K562 (cell line): ENCODE data around the gene FAM161B. TPM values are rescaled to one million over a fixed set of nuclear protein-coding genes. Genes with fewer than 3 reads are reported as not detected.

ENCODE experiments used
- ATF7 ChIP-seq: fragments of 450-650 bp; IDR thresholded peaks from 2 replicates; pipeline ENCODE4 v1.7.1; 2014; ENCODE audit warnings: mild to moderate bottlenecking, moderate library complexity
- DDX20 ChIP-seq: fragments of 450-650 bp; IDR thresholded peaks from 2 replicates; pipeline ENCODE4 v1.6.1; 2016; ENCODE audit warnings: missing genetic modification characterization, low read depth, mild to moderate bottlenecking, missing compliant biosample characterization, moderate library complexity
- EGR1 ChIP-seq: fragments of 450-650 bp; conservative IDR thresholded peaks from 2 replicates; pipeline ENCODE4 v1.6.1; 2017; ENCODE audit warnings: mild to moderate bottlenecking
- HDAC2 ChIP-seq: fragments of 450-650 bp; IDR thresholded peaks from 2 replicates; pipeline ENCODE4 v1.6.1; 2016; ENCODE audit warnings: mild to moderate bottlenecking
- IRF2 ChIP-seq: sonication (generic); formaldehyde crosslinking; IDR thresholded peaks from 2 replicates; pipeline ENCODE4 v1.8.1; 2022; ENCODE audit warnings: mild to moderate bottlenecking, missing genetic modification reagents
- PHF8 ChIP-seq: fragments of 200-600 bp; sonication (generic); IDR thresholded peaks from 2 replicates; pipeline ENCODE4 v1.6.1; 2012; ENCODE audit warnings: mixed run types, mild to moderate bottlenecking, inconsistent platforms, low read length, moderate library complexity, borderline replicate concordance
- POLR2AphosphoS5 ChIP-seq: IDR thresholded peaks from 2 replicates; pipeline ENCODE4 v1.6.1; 2011; ENCODE audit warnings: mild to moderate bottlenecking, low read depth, low read length, moderate library complexity; ENCODE audit not compliant: control insufficient read depth, insufficient read depth
- SMAD4 ChIP-seq: fragments of 250-450 bp; sonication (Bioruptor Pico); conservative IDR thresholded peaks from 2 replicates; pipeline ENCODE4 v1.8.0; 2021; ENCODE audit warnings: inconsistent platforms, mild to moderate bottlenecking, moderate library complexity
- ZFP1 ChIP-seq: fragments of 450-650 bp; formaldehyde crosslinking; IDR thresholded peaks from 2 replicates; pipeline ENCODE4 v1.4.0; 2020; ENCODE audit warnings: mild to moderate bottlenecking, mixed read lengths
- ZNF140 ChIP-seq: fragments of 250-450 bp; sonication (Bioruptor Pico); IDR thresholded peaks from 2 replicates; pipeline ENCODE4 v1.8.0; 2021; ENCODE audit warnings: moderate library complexity, mild to moderate bottlenecking, inconsistent platforms
- ZNF384 ChIP-seq: IDR thresholded peaks from 2 replicates; pipeline ENCODE4 v1.6.1; 2012; ENCODE audit warnings: low read depth, low read length, improper control_type of control experiment
- ZNF551 ChIP-seq: fragments of 250-450 bp; sonication (Bioruptor Pico); IDR thresholded peaks from 2 replicates; pipeline ENCODE4 v1.5.0; 2021; ENCODE audit warnings: mild to moderate bottlenecking, moderate library complexity
- ZNF584 ChIP-seq: fragments of 200-800 bp; sonication (Bioruptor generic); IDR thresholded peaks from 2 replicates; pipeline ENCODE4 v1.6.1; 2016; ENCODE audit warnings: low read depth, mild to moderate bottlenecking, missing genetic modification characterization, missing compliant biosample characterization
- ZNF766 ChIP-seq: fragments of 200-800 bp; sonication (Bioruptor generic); conservative IDR thresholded peaks from 2 replicates; pipeline ENCODE4 v1.6.1; 2016; ENCODE audit warnings: missing genetic modification characterization, missing compliant biosample characterization
- polyA plus RNA-seq, 8 experiments: library from polyadenylated mRNA; depleted of rRNA in 4 of 8; stranded (reverse) in 5 of 8; unstranded in 3 of 8; fragments of >200 nt; fragmentation: Nextera tagmentation in 2 of 8; fragmentation: Illumina TruSeq in 1 of 8; extraction: Ambion mirVana in 2 of 8; extraction: Trizol in 1 of 8; gene quantifications; 2 replicates each; pipeline versions ENCODE4 v1.2.1 to v1.2.3, GENCODE V29; 2011 to 2014; ENCODE audit warnings: inconsistent platforms in 1 of 8, missing spikeins in 1 of 8
- total RNA-seq, 7 experiments: library from RNA; depleted of rRNA in 6 of 7; stranded (reverse); fragments of >200 nt in 6 of 7; fragmentation: Illumina TruSeq in 2 of 7; extraction: Trizol in 2 of 7; gene quantifications; 2 replicates each; pipeline versions ENCODE4 v1.2.1 to v1.2.3, GENCODE V29; 2011 to 2021; ENCODE audit warnings: low replicate concordance in 1 of 7
- TF ChIP-seq, protein P1 (sequence below): IDR thresholded peaks from 3 replicates; pipeline ENCODE4 v1.6.1; 2011; ENCODE audit warnings: borderline replicate concordance, mild to moderate bottlenecking, moderate library complexity; ENCODE audit not compliant: insufficient read length; ENCODE audit errors: extremely low read depth
- TF ChIP-seq, protein P2 (sequence below): IDR thresholded peaks from 2 replicates; pipeline ENCODE4 v1.6.1; 2011; ENCODE audit warnings: borderline replicate concordance, low read depth, mild to moderate bottlenecking, moderate library complexity, low read length; ENCODE audit not compliant: insufficient read depth, poor library complexity, severe bottlenecking
- TF ChIP-seq, protein P3 (sequence below), 2 experiments: fragments of 450-650 bp in 1 of 2; sonication (generic) in 1 of 2; formaldehyde crosslinking in 1 of 2; IDR thresholded peaks in 1 of 2; conservative IDR thresholded peaks in 1 of 2; 2 replicates each; pipeline versions ENCODE4 v1.6.1 to v1.8.1; 2016 to 2023; ENCODE audit warnings: mild to moderate bottlenecking in 2 of 2, moderate library complexity in 2 of 2, inconsistent platforms in 1 of 2, missing genetic modification reagents in 1 of 2
- TF ChIP-seq, protein P4 (sequence below): IDR thresholded peaks from 2 replicates; pipeline ENCODE4 v1.6.1; 2011; ENCODE audit not compliant: insufficient read length; ENCODE audit errors: extremely low read depth
- TF ChIP-seq, protein P5 (sequence below): sonication (generic); formaldehyde crosslinking; IDR thresholded peaks from 2 replicates; pipeline ENCODE4 v1.8.0; 2022; ENCODE audit warnings: mild to moderate bottlenecking, missing genetic modification reagents

FAM161B gene
- total and polyA plus RNA-seq, 9 of the 15 experiments (the other 6 are each of a cell fraction or from before 2014, with no cell fraction given) = 0.15 to 1.3 (median 0.84) TPM

DNA sequence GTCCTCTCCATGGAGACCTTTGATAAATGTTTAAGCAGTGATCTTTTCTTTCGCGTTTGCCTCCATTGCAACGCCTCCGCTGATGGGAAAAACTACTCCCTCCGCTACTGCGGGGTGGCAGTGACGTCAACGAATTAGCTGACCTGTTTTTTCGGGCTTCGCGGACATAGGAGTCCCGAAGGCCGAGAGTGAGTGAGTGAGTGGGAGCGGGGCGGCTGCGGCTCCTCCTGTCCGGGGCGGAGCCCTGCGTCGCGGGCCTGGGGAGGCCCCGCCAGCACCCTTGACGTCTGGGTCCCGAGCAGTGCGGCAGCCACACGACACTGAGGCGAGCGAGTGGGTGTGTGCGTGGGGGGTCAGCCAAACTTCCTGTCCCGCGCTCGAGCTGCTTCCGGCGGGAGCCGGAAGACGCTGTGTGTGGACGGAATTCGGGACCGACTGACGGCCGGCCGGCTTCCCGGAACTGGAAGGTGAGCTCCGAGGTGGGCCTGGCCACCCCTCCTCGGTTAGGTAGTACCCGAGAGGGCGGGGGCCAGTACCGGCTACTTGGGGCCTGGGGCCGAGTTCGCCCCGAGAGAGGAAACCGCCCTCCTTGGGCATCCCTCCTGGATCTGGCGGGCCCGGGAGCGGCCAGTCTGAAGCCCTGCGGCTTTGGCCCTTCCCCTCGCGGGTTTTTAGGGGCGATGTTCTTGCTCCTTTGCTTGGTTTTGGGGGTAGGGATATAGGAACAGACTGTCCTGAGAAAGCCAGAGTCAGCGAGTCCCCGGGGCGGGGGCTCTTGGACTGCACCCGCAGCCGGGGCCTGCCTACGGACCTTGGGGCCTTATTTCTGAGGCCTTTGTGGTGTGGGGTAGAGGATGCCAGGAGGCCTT, 63.2 kb downstream of the FAM161B start, which contains the start of gene ZNF410 (continued):
- TF ChIP-seq, protein P1, sequence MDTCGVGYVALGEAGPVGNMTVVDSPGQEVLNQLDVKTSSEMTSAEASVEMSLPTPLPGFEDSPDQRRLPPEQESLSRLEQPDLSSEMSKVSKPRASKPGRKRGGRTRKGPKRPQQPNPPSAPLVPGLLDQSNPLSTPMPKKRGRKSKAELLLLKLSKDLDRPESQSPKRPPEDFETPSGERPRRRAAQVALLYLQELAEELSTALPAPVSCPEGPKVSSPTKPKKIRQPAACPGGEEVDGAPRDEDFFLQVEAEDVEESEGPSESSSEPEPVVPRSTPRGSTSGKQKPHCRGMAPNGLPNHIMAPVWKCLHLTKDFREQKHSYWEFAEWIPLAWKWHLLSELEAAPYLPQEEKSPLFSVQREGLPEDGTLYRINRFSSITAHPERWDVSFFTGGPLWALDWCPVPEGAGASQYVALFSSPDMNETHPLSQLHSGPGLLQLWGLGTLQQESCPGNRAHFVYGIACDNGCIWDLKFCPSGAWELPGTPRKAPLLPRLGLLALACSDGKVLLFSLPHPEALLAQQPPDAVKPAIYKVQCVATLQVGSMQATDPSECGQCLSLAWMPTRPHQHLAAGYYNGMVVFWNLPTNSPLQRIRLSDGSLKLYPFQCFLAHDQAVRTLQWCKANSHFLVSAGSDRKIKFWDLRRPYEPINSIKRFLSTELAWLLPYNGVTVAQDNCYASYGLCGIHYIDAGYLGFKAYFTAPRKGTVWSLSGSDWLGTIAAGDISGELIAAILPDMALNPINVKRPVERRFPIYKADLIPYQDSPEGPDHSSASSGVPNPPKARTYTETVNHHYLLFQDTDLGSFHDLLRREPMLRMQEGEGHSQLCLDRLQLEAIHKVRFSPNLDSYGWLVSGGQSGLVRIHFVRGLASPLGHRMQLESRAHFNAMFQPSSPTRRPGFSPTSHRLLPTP = no peak
- TF ChIP-seq ZNF551 (CRISPR knock-in tag) (no peak), EGR1 (peak; percentile 98), POLR2AphosphoS5 (peak; percentile 61; the same call in 1 of the 2 replicates), ZNF384 (no peak), ZNF584 (no peak), ZNF766 (0 out of 2 replicates have a peak, but pooled peaks have one; percentile 21), SMAD4 (0 out of 2 replicates have a peak, but pooled peaks have one; percentile 66), DDX20 (no peak), IRF2 (CRISPR knock-in tag) (no peak), ZNF140 (CRISPR knock-in tag) (no peak), ATF7 (peak; percentile 98), HDAC2 (no peak), PHF8 (peak; percentile 64), ZFP1 (CRISPR knock-in tag) (no peak)
- TF ChIP-seq, protein P2, sequence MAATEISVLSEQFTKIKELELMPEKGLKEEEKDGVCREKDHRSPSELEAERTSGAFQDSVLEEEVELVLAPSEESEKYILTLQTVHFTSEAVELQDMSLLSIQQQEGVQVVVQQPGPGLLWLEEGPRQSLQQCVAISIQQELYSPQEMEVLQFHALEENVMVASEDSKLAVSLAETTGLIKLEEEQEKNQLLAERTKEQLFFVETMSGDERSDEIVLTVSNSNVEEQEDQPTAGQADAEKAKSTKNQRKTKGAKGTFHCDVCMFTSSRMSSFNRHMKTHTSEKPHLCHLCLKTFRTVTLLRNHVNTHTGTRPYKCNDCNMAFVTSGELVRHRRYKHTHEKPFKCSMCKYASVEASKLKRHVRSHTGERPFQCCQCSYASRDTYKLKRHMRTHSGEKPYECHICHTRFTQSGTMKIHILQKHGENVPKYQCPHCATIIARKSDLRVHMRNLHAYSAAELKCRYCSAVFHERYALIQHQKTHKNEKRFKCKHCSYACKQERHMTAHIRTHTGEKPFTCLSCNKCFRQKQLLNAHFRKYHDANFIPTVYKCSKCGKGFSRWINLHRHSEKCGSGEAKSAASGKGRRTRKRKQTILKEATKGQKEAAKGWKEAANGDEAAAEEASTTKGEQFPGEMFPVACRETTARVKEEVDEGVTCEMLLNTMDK = no peak
- TF ChIP-seq, protein P3, sequence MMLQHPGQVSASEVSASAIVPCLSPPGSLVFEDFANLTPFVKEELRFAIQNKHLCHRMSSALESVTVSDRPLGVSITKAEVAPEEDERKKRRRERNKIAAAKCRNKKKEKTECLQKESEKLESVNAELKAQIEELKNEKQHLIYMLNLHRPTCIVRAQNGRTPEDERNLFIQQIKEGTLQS (IDR thresholded peaks at IDR 0.05) = peak; percentile 86
- TF ChIP-seq, protein P3 (CRISPR knock-in tag; conservative IDR thresholded peaks at IDR 0.05) = no peak
- TF ChIP-seq, protein P4, sequence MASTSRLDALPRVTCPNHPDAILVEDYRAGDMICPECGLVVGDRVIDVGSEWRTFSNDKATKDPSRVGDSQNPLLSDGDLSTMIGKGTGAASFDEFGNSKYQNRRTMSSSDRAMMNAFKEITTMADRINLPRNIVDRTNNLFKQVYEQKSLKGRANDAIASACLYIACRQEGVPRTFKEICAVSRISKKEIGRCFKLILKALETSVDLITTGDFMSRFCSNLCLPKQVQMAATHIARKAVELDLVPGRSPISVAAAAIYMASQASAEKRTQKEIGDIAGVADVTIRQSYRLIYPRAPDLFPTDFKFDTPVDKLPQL = no peak
- TF ChIP-seq, protein P5, sequence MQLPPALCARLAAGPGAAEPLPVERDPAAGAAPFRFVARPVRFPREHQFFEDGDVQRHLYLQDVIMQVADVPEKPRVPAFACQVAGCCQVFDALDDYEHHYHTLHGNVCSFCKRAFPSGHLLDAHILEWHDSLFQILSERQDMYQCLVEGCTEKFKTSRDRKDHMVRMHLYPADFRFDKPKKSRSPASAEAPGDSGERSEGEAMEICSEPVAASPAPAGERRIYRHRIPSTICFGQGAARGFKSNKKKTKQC (CRISPR knock-in tag) = no peak
